ENCODE measurements around the gene PPM1K.

The PPM1K gene

GRCh38 chr4:88275516-88275915, 8.8 kb downstream of the PPM1K start:
- Histone ChIP-seq H3K4me3 (replicated peaks; ENCODE audit: insufficient read depth, low read length) (no peak overlapping the region), H3K27ac (replicated peaks) (no peak overlapping the region), H3K27me3 (ENCODE audit: insufficient read depth, poor library complexity, severe bottlenecking) (no peaks in the 10 kb centered on the region)
- peak in 1 of 2 experiments; percentile 26 for DNase-seq (ENCODE audit: low read depth in 1 of 2, low spot score in 1 of 2)
- TF ChIP-seq SPI1 (IDR thresholded peaks at IDR 0.05; ENCODE audit: borderline replicate concordance, low read depth) = peak; percentile 78
- TF ChIP-seq GABPA (IDR thresholded peaks at IDR 0.05; ENCODE audit: low read depth) = no peak

- DNase-seq (ENCODE audit: low read depth in 1 of 2, low spot score in 1 of 2) = no peak
Observed at GRCh38 chr4:88268913-88269312, 15.4 kb downstream of the PPM1K start.

GRCh38 chr4:88264336-88264735, 20.0 kb downstream of the PPM1K start:
- H3K4me3 ChIP-seq (replicated peaks; ENCODE audit: insufficient read depth, low read length) = no peak overlapping the region
- DNase-seq (ENCODE audit: low read depth in 1 of 2, low spot score in 1 of 2) = no peak
- no peak for TF ChIP-seq REST (IDR thresholded peaks at IDR 0.05; ENCODE audit: insufficient replicate concordance, low read depth)
- TF ChIP-seq SPI1 (IDR thresholded peaks at IDR 0.05; ENCODE audit: borderline replicate concordance, low read depth) = no peak
- no peak for TF ChIP-seq GABPA (IDR thresholded peaks at IDR 0.05; ENCODE audit: low read depth)
- TF ChIP-seq POLR2AphosphoS5 (IDR thresholded peaks at IDR 0.05; ENCODE audit: low read depth) = no peak
- no peak for TF ChIP-seq CTCF (IDR thresholded peaks at IDR 0.05; ENCODE audit: insufficient read depth, low read length)
- H3K27me3 ChIP-seq (ENCODE audit: insufficient read depth, poor library complexity, severe bottlenecking) = no peaks in the 10 kb centered on the region
- H3K27ac ChIP-seq (replicated peaks) = no peak overlapping the region

More at GRCh38 chr4:88268913-88269312, 15.4 kb downstream of the PPM1K start:
- no peak for TF ChIP-seq POLR2AphosphoS5 (IDR thresholded peaks at IDR 0.05; ENCODE audit: low read depth)
- TF ChIP-seq GABPA (IDR thresholded peaks at IDR 0.05; ENCODE audit: low read depth) = no peak
- TF ChIP-seq SPI1 (IDR thresholded peaks at IDR 0.05; ENCODE audit: borderline replicate concordance, low read depth) = no peak
- no peak for TF ChIP-seq CTCF (IDR thresholded peaks at IDR 0.05; ENCODE audit: insufficient read depth, low read length)
- no peak for TF ChIP-seq REST (IDR thresholded peaks at IDR 0.05; ENCODE audit: insufficient replicate concordance, low read depth)
- no peaks in the 10 kb centered on the region for H3K27me3 ChIP-seq (ENCODE audit: insufficient read depth, poor library complexity, severe bottlenecking)
- no peak overlapping the region for H3K4me3 ChIP-seq (replicated peaks; ENCODE audit: insufficient read depth, low read length)
- no peak overlapping the region for H3K27ac ChIP-seq (replicated peaks)

- no peaks in the 10 kb centered on the region for H3K27me3 ChIP-seq (ENCODE audit: insufficient read depth, poor library complexity, severe bottlenecking)
- no peak overlapping the region for H3K27ac ChIP-seq (replicated peaks)
- H3K4me3 ChIP-seq (replicated peaks; ENCODE audit: insufficient read depth, low read length) = no peak overlapping the region
- DNase-seq (ENCODE audit: low read depth in 1 of 2, low spot score in 1 of 2) = no peak
- TF ChIP-seq REST (IDR thresholded peaks at IDR 0.05; ENCODE audit: insufficient replicate concordance, low read depth) (no peak), SPI1 (IDR thresholded peaks at IDR 0.05; ENCODE audit: borderline replicate concordance, low read depth) (no peak), CTCF (IDR thresholded peaks at IDR 0.05; ENCODE audit: insufficient read depth, low read length) (no peak), GABPA (IDR thresholded peaks at IDR 0.05; ENCODE audit: low read depth) (no peak), POLR2AphosphoS5 (IDR thresholded peaks at IDR 0.05; ENCODE audit: low read depth) (no peak)
Observed at GRCh38 chr4:88257726-88258125, 26.6 kb downstream of the PPM1K start.
